Stimulated activated memory B cell treated with anti-CD40 and anti-IgM and Interleukin-4, amounts not matched to agents 10 μg/mL and 1 μg/mL and 100 μg/mL, for 72 hours (primary cell): ENCODE measurements around the gene DHPS.
A peak's percentile ranks its signal among the peaks of the same experiment; 100 is the strongest.
"Not testable (repeated sequence)": the region's sequence is repeated elsewhere in the genome, so short reads cannot be mapped to it uniquely, and the experiment has no call there.

ENCODE experiments used
- ATAC-seq: fragments of 150-1000 bp; cut with Tn5 transposase; 2 replicates; pipeline ENCODE4 v1.10.0; 2021
- H3K27ac Mint-ChIP-seq: one replicate; pipeline ENCODE4 v1.8.0; 2022; ENCODE audit warnings: mild to moderate bottlenecking, mixed read lengths
- H3K27me3 Mint-ChIP-seq: one replicate; pipeline ENCODE4 v1.8.0; 2022; ENCODE audit warnings: mixed read lengths
- H3K36me3 Mint-ChIP-seq: one replicate; pipeline ENCODE4 v1.8.0; 2022; ENCODE audit warnings: mixed read lengths
- H3K4me1 Mint-ChIP-seq: one replicate; pipeline ENCODE4 v1.8.0; 2022; ENCODE audit warnings: mixed read lengths
- H3K4me3 Mint-ChIP-seq: one replicate; pipeline ENCODE4 v1.8.0; 2022; ENCODE audit warnings: mild to moderate bottlenecking, moderate library complexity, mixed read lengths
- H3K9me3 Mint-ChIP-seq: one replicate; pipeline ENCODE4 v1.8.0; 2022; ENCODE audit warnings: mixed read lengths

DHPS gene

GRCh38 chr19:12648088-12648487, 33.6 kb downstream of the DHPS start:
- peaks cover 13% of the 10 kb centered on the region for H3K4me1 Mint-ChIP-seq
- H3K36me3 Mint-ChIP-seq = peaks cover 72% of the 10 kb centered on the region
- no peaks in the 10 kb centered on the region for H3K27me3 Mint-ChIP-seq
- no peaks in the 10 kb centered on the region for H3K9me3 Mint-ChIP-seq
- no peak for ATAC-seq
- no peak overlapping the region for H3K4me3 Mint-ChIP-seq
- H3K27ac Mint-ChIP-seq = no peak overlapping the region

GRCh38 chr19:12647490-12648071, 34.1 kb downstream of the DHPS start:
- Mint-ChIP-seq H3K36me3 (peaks cover 72% of the 10 kb centered on the region), H3K4me1 (peaks cover 13% of the 10 kb centered on the region), H3K9me3 (no peaks in the 10 kb centered on the region), H3K27me3 (no peaks in the 10 kb centered on the region), H3K27ac (peak overlapping the region; percentile 61), H3K4me3 (no peak overlapping the region)
- peak; percentile 61 for ATAC-seq

GRCh38 chr19:12647047-12647446, 34.6 kb downstream of the DHPS start:
- peak overlapping the region; percentile 61 for H3K27ac Mint-ChIP-seq
- peaks cover 68% of the 10 kb centered on the region for H3K36me3 Mint-ChIP-seq
- no peak for ATAC-seq

GRCh38 chr19:12646551-12646950, 35.1 kb downstream of the DHPS start:
- Mint-ChIP-seq H3K27me3 (no peaks in the 10 kb centered on the region), H3K4me3 (no peak overlapping the region), H3K4me1 (peaks cover 13% of the 10 kb centered on the region), H3K36me3 (peaks cover 63% of the 10 kb centered on the region), H3K27ac (peak overlapping the region; percentile 61), H3K9me3 (no peaks in the 10 kb centered on the region)
- no peak for ATAC-seq

More at GRCh38 chr19:12647047-12647446, 34.6 kb downstream of the DHPS start:
- no peaks in the 10 kb centered on the region for H3K27me3 Mint-ChIP-seq
- peaks cover 13% of the 10 kb centered on the region for H3K4me1 Mint-ChIP-seq
- H3K4me3 Mint-ChIP-seq = no peak overlapping the region
- H3K9me3 Mint-ChIP-seq = no peaks in the 10 kb centered on the region

GRCh38 chr19:12643716-12644115, 38.0 kb downstream of the DHPS start:
- H3K4me3 Mint-ChIP-seq, H3K9me3 Mint-ChIP-seq, ATAC-seq, H3K27me3 Mint-ChIP-seq, H3K27ac Mint-ChIP-seq: not testable (repeated sequence)
- Mint-ChIP-seq H3K36me3 (peaks cover 49% of the 10 kb centered on the region), H3K4me1 (peaks cover 24% of the 10 kb centered on the region)

- H3K9me3 Mint-ChIP-seq = no peaks in the 10 kb centered on the region
- H3K4me1 Mint-ChIP-seq = peaks cover 17% of the 10 kb centered on the region
- peaks cover 41% of the 10 kb centered on the region for H3K36me3 Mint-ChIP-seq
- ATAC-seq = no peak
- H3K4me3 Mint-ChIP-seq = no peak overlapping the region
- H3K27ac Mint-ChIP-seq = no peak overlapping the region
- H3K27me3 Mint-ChIP-seq = no peaks in the 10 kb centered on the region
Observed at GRCh38 chr19:12642506-12642905, 39.2 kb downstream of the DHPS start.

- Mint-ChIP-seq H3K4me3 (no peak overlapping the region), H3K27ac (no peak overlapping the region), H3K9me3 (no peaks in the 10 kb centered on the region), H3K4me1 (peaks cover 11% of the 10 kb centered on the region), H3K27me3 (no peaks in the 10 kb centered on the region), H3K36me3 (peaks cover 41% of the 10 kb centered on the region)
- no peak for ATAC-seq
Observed at GRCh38 chr19:12641456-12641855, 40.2 kb downstream of the DHPS start.

GRCh38 chr19:12639901-12640613, 41.6 kb downstream of the DHPS start:
- Mint-ChIP-seq H3K4me1 (peaks cover 15% of the 10 kb centered on the region), H3K4me3 (peak overlapping the region; percentile 58), H3K9me3 (no peaks in the 10 kb centered on the region), H3K27me3 (no peaks in the 10 kb centered on the region), H3K36me3 (peaks cover 39% of the 10 kb centered on the region), H3K27ac (peak overlapping the region; percentile 65)
- peak; percentile 97 for ATAC-seq

- Mint-ChIP-seq H3K27ac (no peak overlapping the region), H3K9me3 (no peaks in the 10 kb centered on the region), H3K4me3 (no peak overlapping the region), H3K27me3 (no peaks in the 10 kb centered on the region), H3K36me3 (peaks cover 37% of the 10 kb centered on the region), H3K4me1 (peaks cover 17% of the 10 kb centered on the region)
- ATAC-seq = no peak
Observed at GRCh38 chr19:12638611-12639182, 43.0 kb downstream of the DHPS start.

GRCh38 chr19:12636631-12637030, 45.0 kb downstream of the DHPS start:
- Mint-ChIP-seq H3K9me3 (no peaks in the 10 kb centered on the region), H3K4me1 (peaks cover 17% of the 10 kb centered on the region), H3K4me3 (no peak overlapping the region), H3K27ac (no peak overlapping the region), H3K27me3 (no peaks in the 10 kb centered on the region), H3K36me3 (peaks cover 41% of the 10 kb centered on the region)
- no peak for ATAC-seq

GRCh38 chr19:12629215-12629614, 52.5 kb downstream of the DHPS start:
- no peak for ATAC-seq
- Mint-ChIP-seq H3K36me3 (peaks cover 53% of the 10 kb centered on the region), H3K27me3 (no peaks in the 10 kb centered on the region), H3K4me3 (no peak overlapping the region), H3K9me3 (peaks cover 6% of the 10 kb centered on the region), H3K27ac (no peak overlapping the region), H3K4me1 (no peaks in the 10 kb centered on the region)

GRCh38 chr19:12628040-12629022, 53.3 kb downstream of the DHPS start:
- Mint-ChIP-seq H3K27ac (no peak overlapping the region), H3K4me3 (no peak overlapping the region), H3K4me1 (no peaks in the 10 kb centered on the region), H3K36me3 (peaks cover 44% of the 10 kb centered on the region), H3K9me3 (peaks cover 6% of the 10 kb centered on the region), H3K27me3 (no peaks in the 10 kb centered on the region)
- ATAC-seq = no peak

- H3K36me3 Mint-ChIP-seq = peaks cover 42% of the 10 kb centered on the region
- H3K4me3 Mint-ChIP-seq = no peak overlapping the region
- no peaks in the 10 kb centered on the region for H3K27me3 Mint-ChIP-seq
- no peak for ATAC-seq
- no peak overlapping the region for H3K27ac Mint-ChIP-seq
- no peaks in the 10 kb centered on the region for H3K4me1 Mint-ChIP-seq
- peaks cover 6% of the 10 kb centered on the region for H3K9me3 Mint-ChIP-seq
Observed at GRCh38 chr19:12626958-12627357, 54.7 kb downstream of the DHPS start.
